Fibroblast of skin of back (primary cell): Measurements from ENCODE around the gene RBM39.

Experiments used
- DNase-seq: peaks from one replicate; pipeline ENCODE4 v3.0.0-alpha.2; 2013

RBM39 gene

GRCh38 chr20:35665949-35666288, 76.1 kb downstream of the RBM39 start:
- DNase-seq = no peak

GRCh38 chr20:35664466-35665206, 77.4 kb downstream of the RBM39 start, which contains the start of the genes CPNE1 and RBM12:
Gene CPNE1, minus strand, starts transcription at chr20:35664900. Its CDS starts 31,977 bp downstream, at chr20:35632923.
Gene RBM12, minus strand, starts transcription at chr20:35664900. Its CDS starts 9,578 bp downstream, at chr20:35655322.
- peak; percentile 92 for DNase-seq

GRCh38 chr20:35663516-35664465, 78.3 kb downstream of the RBM39 start:
- peak; percentile 22 for DNase-seq

- DNase-seq = no peak
Observed at GRCh38 chr20:35662551-35662950, 79.5 kb downstream of the RBM39 start.

- no peak for DNase-seq
Observed at GRCh38 chr20:35661908-35662307, 80.2 kb downstream of the RBM39 start.

GRCh38 chr20:35661053-35661452, 81.0 kb downstream of the RBM39 start:
- DNase-seq = peak; percentile 15

- DNase-seq = no peak
Observed at GRCh38 chr20:35660122-35660937, 81.7 kb downstream of the RBM39 start.

GRCh38 chr20:35657271-35657670, 84.8 kb downstream of the RBM39 start:
- no peak for DNase-seq

GRCh38 chr20:35654415-35654814, 87.6 kb downstream of the RBM39 start:
- no peak for DNase-seq

GRCh38 chr20:35653893-35654292, 88.2 kb downstream of the RBM39 start:
- DNase-seq = no peak
